ENCODE measurements around the gene HSF2BP. TPM values are rescaled to one million over a fixed set of nuclear protein-coding genes. Genes with fewer than 3 reads are reported as not detected.

Gene HSF2BP
- total RNA-seq, 1 donor from 2014 or later: 0.75 TPM

GRCh38 chr21:43602266-43603232 is 56.7 kb downstream of the HSF2BP start:
- no peaks in the 10 kb centered on the region for H3K9me3 ChIP-seq
- no peak overlapping the region for H3K4me3 ChIP-seq
- no peaks in the 10 kb centered on the region for H3K27me3 ChIP-seq
- no peak for DNase-seq (ENCODE audit: low spot score in 2 of 2)
- H3K36me3 ChIP-seq: no peaks in the 10 kb centered on the region
- peak overlapping the region in 1 of 2 donors; percentile 46 for H3K27ac ChIP-seq
- no peak for TF ChIP-seq CTCF (IDR thresholded peaks at IDR 0.05)
- intact Hi-C loops (cut with DNase I): no loop called here
- H3K4me1 ChIP-seq: no peaks in the 10 kb centered on the region

DNA sequence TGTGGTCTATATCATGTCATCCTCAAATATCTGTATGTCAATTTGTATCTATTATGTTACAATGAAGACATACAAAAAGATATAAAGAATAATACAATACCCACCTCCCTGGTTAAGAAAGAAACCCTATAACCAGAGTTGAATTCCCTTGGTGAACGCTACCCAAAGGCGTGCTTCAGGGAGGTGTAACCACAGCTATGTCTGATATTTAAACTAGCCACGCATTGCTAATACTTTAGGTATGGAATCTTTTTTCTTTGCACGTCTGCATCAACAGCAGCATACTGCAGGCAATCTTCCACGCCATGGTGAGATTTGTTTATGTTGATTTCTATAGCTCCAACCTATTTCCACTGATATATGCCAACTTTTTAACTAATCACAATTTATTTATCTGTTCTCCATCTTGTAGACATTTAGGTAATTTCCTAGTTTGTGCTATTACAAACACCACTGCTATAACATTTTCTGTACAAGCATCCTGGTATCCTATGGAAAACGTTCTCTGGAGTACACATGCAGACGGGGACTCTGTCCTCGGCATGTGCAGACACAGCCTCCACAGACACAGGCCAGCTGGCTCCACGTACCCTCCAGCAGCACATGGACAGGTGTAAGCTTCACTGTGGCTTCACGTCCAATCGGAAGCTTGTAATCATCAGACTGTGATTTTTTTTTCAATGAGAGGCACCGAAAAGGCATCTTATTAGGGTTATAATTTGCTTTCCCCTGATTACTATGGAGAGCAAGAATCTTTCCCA is 58.5 kb downstream of the HSF2BP start:
- no peak overlapping the region for H3K27ac ChIP-seq
- no peaks in the 10 kb centered on the region for H3K36me3 ChIP-seq
- no peaks in the 10 kb centered on the region for H3K27me3 ChIP-seq
- H3K4me1 ChIP-seq: no peaks in the 10 kb centered on the region
- intact Hi-C loops (cut with DNase I): no loop called here
- no peak for TF ChIP-seq CTCF (IDR thresholded peaks at IDR 0.05)
- DNase-seq (ENCODE audit: low spot score in 2 of 2): no peak
- no peaks in the 10 kb centered on the region for H3K9me3 ChIP-seq
- no peak overlapping the region for H3K4me3 ChIP-seq

DNA sequence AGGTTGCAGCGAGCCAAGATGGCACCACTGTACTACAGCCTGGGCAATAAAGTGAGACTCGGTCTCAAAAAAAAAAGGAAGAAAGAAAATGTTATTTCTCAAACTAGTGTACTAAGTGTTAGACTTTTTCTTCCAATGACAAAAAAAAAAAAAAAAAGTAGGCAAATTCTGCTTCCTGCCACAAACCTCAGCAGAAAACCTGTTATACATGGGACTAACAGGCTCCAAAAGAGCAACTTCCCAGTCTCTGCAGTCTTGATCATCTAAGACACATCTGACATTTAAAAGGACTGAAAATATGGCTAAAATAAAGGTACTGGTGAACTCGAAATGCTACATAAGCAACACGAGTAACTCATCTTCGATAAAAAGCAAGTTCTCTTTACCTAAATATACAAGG is 59.6 kb downstream of the HSF2BP start:
- DNase-seq (ENCODE audit: low spot score in 2 of 2): no peak
- no peak overlapping the region for H3K27ac ChIP-seq
- no peak for TF ChIP-seq CTCF (IDR thresholded peaks at IDR 0.05)
- H3K4me1 ChIP-seq: no peaks in the 10 kb centered on the region
- intact Hi-C loops (cut with DNase I): no loop called here
- H3K9me3 ChIP-seq: no peaks in the 10 kb centered on the region
- H3K27me3 ChIP-seq: no peaks in the 10 kb centered on the region
- no peak overlapping the region for H3K4me3 ChIP-seq
- no peaks in the 10 kb centered on the region for H3K36me3 ChIP-seq

DNA sequence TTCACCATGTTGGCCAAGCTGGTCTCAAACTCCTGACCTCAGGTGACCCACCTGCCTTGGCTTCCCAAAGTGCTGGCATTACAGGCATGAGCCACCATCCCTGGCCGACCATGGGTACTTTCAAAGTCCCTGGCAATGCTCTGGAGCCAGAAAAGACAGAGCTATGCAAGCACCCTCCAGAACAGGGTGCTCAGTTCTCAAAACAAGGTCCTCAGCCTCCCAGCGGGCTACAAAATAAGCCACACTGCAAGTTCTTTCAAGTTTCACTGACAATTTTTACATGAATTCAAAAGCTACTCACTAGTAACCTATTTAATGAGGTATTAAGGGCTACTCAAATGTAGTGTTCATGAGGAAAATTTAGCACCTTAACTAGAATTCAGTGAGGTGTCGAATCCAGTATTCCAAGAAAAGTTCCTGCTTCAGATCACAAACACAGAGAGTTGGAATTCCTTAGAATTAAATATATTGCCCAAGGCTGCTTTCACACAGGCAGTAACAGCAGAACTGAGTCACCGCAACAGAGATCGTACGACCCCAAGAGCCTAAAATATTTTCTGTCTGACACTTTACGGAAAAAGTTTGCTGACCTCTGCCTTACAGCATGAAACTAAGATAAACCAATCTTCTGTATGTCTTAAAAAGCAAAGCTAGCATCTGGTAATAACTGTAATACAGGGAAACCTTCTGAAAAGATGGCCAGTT is 60.7 kb downstream of the HSF2BP start:
- H3K27ac ChIP-seq: no peak overlapping the region
- H3K4me1 ChIP-seq: no peaks in the 10 kb centered on the region
- no peaks in the 10 kb centered on the region for H3K27me3 ChIP-seq
- no peaks in the 10 kb centered on the region for H3K36me3 ChIP-seq
- no peak for DNase-seq (ENCODE audit: low spot score in 2 of 2)
- TF ChIP-seq CTCF (IDR thresholded peaks at IDR 0.05): no peak
- intact Hi-C loops (cut with DNase I): no loop called here
- no peak overlapping the region for H3K4me3 ChIP-seq
- H3K9me3 ChIP-seq: no peaks in the 10 kb centered on the region

DNA sequence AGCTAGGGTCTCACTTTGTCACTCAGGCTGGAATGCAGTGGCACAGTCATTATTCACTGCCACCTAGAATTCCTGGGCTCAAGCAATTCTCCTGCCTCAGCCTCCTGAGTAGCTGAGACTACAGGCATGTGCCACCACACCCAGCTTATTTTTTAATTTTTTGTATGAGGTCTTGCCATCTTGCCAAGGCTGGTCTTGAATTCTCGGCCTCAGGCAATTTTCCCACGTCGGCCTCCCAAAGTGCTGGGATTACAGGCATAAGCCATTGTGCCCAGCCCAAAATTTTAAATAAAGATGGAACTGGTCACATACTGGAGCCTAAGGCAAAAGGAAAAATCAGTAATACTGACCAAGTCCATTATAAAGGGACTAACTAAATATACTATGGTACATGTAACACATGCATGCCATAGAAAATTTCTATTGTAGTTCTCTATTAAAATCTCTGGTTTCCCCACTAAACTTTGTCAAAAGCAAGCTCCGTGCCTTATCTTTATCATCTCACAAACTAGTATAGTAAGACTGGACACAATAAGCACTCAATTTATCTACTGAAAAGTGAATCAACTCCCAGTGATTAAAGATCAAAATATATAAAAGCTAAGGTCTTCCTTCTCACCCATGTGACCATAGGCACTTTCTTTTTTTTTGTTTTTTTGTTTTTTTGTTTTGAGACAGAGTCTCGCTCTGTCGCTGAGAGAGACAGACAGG is 61.6 kb downstream of the HSF2BP start:
- intact Hi-C loops (cut with DNase I): no loop called here
- H3K4me3 ChIP-seq: no peak overlapping the region
- no peak for TF ChIP-seq CTCF (IDR thresholded peaks at IDR 0.05)
- H3K27ac ChIP-seq: no peak overlapping the region
- H3K9me3 ChIP-seq: no peaks in the 10 kb centered on the region
- no peaks in the 10 kb centered on the region for H3K4me1 ChIP-seq
- no peak for DNase-seq (ENCODE audit: low spot score in 2 of 2)
- no peaks in the 10 kb centered on the region for H3K36me3 ChIP-seq
- no peaks in the 10 kb centered on the region for H3K27me3 ChIP-seq

Data from ascending aorta (tissue), 2 donors.